GM21447 (cell line): ENCODE measurements around the gene NSUN6.

ENCODE experiments used
- ATAC-seq: cut with Tn5 transposase; IDR thresholded peaks from one replicate; pipeline ENCODE4 v1.9.1; 2021; ENCODE audit not compliant: unreplicated experiment

NSUN6 gene, protein sequence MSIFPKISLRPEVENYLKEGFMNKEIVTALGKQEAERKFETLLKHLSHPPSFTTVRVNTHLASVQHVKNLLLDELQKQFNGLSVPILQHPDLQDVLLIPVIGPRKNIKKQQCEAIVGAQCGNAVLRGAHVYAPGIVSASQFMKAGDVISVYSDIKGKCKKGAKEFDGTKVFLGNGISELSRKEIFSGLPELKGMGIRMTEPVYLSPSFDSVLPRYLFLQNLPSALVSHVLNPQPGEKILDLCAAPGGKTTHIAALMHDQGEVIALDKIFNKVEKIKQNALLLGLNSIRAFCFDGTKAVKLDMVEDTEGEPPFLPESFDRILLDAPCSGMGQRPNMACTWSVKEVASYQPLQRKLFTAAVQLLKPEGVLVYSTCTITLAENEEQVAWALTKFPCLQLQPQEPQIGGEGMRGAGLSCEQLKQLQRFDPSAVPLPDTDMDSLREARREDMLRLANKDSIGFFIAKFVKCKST

DNA sequence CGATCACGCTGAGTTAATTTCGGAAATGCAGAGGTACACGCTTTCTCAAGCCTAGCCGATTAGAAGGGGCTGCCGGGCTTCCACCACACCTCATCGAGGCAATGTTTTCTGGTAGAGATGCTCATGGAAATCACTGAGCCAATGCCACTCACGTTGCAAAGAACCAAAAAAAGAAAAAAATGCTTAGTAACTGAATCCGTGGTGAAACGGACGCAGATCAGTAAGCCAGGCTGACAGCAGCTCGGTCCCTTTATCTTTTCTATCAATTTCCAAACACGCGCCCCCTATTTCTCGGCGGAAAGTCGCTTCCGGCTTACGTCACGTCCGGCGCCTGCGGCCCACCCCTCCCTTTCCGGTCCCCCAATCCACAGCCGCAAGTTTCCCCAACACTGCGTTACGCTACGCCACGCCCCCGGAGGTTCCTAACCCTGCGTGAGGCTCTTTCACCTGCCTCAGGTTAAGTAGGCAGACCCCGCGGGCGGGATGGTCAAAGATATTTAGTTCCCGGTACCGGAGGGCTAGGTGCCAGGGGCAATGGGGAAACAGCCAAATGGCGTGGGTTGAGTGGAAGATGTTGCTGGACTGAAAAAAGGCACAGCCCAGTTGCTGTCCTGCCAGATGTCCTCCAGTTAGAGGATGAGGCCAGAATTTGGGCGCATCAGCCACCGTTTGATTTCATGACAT, at the start of gene NSUN6:
Gene NSUN6, minus strand, starts transcription at position 264 of the 684 bp plus-strand sequence. CDS start 384 bp downstream, outside the sequence.
- peak; percentile 94 for ATAC-seq

DNA sequence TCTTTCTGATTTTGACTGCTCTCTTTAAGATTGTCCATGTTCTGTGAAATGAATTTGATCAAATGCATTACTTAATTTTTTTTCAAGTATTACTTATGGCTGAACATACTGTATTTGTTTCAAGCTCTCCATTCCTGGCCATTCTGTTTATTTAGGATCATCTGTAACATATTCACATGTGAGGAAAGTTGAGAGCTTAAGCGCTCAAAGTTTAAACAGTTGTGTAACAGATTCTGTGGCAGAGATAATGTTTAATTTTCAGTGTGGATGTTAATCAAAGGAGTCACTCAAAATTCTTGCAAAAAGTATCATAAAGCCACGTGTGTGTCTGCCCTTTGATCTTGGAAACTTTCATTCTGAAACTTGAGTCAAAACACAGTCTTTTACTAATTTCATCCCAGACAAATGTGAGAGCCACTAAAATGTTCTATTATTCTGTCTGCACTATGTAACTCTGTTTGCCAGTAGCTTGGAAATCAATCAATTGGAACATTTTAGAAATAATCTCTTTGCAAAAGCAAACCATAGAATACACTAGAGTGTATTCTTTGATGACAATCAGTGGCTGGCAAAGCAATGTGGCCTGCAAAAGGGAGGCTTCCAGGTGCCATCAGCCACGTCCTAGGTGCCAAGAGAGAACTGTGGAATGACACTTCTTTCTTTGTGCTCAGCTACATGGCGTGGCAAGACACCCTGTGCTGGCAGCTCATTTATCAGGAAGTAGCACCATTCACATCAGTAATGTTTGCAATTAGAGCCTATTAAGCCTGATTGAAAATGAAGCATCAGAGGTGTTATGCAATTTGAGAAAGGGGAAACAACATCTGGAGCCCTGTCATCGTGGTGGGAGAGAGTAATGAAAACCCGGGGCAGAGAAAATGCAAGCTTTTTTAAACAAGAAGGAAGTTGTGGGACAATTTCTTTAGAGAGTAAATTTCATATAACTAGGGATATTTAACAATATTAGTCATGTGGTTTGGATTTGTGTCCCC, 48.8 kb upstream of the NSUN6 start:
- ATAC-seq, result no peak

DNA sequence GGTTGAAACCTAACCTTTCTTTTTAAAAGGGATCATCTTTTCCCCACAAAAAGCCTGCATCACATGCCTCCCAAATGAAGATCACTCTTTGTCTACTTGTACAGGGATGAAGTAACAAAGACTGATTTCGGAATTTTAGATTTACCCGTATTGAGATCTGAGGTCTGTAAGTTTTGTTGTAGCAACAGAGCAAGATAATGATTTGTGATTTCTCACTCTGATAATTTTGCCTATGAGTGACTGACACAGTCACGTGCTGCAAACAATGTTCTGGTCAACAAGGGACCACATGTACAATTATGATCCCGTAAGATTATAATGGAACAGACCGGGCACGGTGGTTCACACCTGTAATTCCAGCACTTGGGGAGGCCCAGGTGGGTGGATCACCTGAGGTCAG, 39.2 kb upstream of the NSUN6 start:
- ATAC-seq, result no peak

DNA sequence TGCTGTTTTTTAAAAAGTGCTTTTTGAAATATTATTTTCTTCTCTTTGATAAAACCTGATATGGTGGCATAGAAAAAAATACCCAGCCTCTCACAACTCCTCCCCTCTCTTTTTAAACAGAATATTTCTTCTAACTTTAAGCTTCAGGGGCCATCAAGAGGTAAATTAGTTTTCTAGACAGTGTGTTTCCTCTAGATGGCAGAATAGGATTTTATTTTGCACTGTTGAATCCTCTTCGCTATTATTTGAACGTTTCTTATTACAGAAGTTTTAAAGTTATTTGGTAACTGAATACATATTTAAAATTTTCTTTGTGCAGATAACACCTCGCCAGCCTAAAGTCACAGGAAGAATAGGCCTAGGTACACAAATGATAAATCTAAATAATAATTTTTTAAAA, 38.1 kb upstream of the NSUN6 start:
- ATAC-seq, result no peak

DNA sequence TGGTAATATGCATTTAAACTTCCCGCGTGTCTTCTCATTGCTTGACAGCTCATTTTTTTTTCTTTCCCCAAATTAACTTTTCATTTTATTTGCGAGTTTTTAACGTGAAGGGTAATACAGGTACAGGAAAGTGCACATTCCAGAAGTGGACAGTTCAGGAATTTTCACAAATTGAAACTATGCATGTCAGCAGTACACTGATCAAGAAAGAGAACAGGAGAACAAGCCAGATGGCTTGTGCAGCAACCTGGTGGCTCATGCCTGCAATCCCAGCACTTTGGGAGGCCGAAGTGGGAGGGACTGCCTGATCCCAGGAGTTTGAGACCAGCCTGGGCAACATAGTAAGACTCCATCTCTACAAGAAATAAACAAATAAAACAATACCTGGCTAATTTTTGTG, 36.3 kb upstream of the NSUN6 start:
- ATAC-seq, result no peak

DNA sequence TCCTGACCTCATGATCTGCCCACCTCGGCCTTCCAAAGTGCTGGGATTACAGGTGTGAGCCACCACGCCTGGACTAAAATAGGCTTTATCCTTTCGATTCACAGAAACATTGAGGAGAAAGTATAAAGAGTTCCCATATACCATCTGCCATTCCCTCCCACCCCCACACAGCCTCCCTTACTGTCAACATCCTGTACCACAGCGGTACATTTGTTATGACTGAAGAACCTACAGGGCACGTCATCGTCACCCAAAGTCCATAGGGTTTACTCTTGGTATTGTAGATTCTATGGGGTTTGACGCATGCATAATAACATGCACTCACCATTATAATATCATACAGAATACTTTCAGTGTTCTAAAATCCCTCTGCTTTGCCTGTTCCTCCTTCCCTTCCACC, 35.8 kb upstream of the NSUN6 start:
- no peak for ATAC-seq

DNA sequence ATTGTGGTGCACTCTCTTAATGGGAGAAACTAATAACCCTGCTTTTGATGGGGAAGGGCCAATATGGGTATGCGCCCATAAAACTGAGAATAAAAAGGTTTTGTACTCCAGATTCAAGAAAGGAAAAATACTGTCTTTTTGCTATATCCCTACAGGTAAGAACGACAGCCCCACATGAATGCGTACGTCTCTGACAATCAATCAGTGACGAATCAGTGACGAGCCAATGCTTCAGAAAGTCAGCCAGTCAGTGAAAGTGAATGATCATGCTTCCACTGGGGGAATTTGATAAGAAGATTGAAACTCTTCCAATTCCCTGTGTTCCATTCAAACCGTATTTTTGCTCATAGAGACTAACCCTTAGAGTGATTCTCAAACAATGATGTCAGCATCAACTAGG, 34.2 kb upstream of the NSUN6 start:
- no peak for ATAC-seq

DNA sequence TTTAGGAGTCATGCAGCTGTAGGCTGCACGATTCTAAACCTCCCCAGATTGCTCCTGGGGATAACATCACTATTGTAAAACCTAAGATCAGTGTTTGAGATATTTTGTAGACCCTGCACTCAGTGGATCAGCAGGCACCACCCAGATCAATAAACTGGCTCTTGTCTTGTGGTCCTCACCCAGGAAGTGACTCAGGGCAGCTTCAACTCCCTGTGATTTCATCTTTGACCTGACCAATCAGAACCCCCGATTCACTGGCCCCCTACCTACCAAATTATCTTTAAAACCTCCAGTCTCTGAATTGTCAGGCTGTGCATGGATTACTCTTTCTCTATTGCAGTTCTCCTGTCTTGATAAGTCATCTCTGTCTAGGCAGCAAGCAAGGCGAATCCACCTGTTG, 33.6 kb upstream of the NSUN6 start:
- no peak for ATAC-seq

DNA sequence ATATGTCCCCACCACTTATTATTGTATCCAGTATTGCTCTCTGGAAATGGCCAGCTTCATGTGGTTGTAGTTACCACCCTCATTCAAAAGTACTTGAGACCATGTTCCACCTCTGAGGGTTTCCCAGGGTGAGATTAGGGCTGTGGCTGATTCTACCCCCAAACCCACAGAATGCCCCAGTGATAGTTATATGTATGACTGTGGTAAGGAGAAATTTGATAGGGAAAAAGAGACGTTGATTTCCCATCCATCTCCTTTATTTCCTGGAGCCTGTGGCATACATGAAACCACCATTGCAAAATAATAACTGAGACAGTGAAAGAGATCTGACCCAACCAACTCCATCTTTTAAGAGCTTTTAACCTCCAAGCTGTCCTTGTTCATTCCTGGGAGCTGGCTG, 33.0 kb upstream of the NSUN6 start:
- ATAC-seq, result no peak

DNA sequence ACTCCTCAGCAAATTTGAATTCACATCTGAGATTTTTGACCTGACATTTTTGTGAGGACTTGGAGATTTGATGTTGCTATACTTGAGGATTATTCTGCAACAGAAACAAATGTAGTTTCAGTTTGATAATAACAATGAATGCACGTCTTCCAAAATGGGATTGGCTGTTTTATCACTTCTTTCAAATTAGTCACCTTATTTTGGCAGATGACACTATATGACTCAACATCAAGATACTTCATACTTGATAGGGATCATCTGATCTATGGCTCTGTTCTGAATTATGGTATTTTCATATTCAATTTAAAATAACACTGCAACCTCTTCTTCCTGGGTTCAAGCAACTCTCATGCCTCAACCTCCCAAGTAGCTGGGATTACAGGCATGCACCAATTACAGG, 32.0 kb upstream of the NSUN6 start:
- no peak for ATAC-seq

DNA sequence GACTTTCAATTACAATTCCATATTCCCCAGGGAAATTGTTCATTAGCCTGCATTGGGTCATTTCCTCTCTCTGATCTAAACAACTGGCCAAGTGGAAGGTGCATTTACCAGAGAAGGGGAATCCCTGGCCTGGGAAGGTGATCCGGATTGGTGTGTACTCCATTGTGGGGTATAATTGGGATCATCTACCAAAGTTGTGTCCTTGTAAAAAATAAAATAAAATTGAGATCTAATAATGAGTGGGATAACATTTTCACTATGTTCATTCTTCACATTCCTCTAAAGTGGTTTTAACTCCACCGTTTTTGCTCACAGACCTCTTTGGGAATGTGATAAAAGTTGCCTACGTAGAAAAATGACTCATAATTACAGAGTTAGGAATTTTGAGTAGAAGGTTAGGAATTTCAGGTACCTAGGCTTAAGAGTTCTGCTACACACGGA, 30.6 kb upstream of the NSUN6 start:
- no peak for ATAC-seq

DNA sequence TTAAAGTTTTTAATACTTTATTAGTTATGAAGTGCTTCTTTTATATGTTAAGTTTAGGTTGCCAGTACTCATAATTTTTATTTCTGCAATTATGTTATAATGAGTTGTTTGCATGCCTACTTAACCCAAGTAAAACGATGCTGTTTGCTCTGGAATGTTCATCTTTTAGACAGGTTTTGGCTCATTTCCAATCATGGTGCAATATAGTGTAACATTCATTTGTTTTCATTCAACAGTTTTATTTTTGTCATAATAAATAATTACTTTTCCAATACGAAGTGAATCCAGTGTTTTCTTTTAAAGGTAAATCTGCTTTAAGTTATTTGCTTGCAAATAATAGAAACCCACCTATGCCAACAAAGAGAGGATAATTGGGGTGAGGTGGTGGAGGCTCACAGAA, 30.0 kb upstream of the NSUN6 start:
- ATAC-seq, result no peak

DNA sequence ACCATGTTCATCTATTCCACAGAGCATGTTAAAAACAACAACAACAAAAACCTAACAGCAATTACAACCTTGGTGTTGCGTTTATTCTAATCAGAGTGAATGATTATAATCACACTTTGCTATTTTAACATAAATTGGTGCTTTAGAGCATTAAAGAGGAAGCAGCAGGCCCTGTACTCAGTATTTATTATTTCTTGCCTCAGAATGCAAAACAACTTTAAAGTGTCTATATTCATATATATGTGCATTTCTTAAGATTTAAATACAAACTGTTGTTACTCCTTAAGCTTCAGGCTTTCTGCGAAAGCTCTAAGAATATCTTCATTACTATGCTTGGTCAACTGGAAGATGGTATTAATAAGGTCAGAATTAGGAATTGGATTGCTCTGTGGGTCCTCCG, 29.4 kb upstream of the NSUN6 start:
- no peak for ATAC-seq

DNA sequence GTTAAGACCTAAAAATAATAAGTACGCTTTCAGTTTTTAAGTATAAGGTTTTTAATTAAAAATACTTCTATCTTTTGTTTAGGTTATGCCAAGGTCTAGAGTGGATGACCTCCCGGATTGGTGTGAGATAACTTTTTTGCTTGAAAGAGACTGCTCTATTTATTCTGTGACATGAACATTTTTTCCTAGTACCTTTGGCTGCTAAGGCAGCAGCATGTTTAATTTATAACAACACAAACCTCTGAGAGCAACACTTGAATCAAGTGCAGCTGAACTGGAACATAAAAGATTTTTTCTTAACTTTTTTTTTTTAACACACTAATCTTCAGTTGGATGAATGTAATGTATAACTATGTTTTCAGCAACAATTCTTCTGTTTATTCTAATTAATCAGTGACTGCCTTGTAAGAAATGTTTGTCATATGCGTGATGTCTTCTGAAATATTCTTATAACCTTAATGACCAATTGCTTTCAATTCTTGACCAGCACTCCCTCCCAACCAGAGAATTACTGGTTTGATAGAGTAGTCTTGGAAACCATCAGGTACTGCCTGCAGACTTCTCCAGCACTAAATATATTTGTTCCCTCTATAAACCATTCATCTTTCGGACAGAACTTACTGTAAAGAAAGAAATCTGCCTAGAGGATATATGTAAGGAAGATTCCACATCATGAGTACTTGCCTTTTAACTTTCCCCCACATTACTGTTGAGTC, 23.9 kb upstream of the NSUN6 start:
- ATAC-seq, result no peak

DNA sequence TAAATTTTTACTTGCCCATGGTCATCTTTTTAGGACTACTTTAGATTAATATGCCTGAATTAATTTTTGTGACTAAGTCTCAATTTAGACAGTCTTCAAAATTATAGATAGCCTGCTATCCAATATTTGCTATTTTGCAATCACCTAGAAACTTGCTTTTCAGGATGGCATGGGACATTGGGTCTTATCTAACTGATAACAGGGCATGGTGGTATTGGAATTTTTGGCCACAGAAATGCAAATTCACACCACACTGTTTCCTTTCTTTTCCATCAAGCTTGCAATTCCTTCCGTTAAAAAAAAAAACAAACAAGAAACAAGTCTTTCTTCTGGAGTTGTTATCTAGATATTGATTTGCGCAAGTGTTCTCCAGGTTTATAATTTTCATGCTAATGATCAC, 16.6 kb upstream of the NSUN6 start:
- ATAC-seq, result no peak

DNA sequence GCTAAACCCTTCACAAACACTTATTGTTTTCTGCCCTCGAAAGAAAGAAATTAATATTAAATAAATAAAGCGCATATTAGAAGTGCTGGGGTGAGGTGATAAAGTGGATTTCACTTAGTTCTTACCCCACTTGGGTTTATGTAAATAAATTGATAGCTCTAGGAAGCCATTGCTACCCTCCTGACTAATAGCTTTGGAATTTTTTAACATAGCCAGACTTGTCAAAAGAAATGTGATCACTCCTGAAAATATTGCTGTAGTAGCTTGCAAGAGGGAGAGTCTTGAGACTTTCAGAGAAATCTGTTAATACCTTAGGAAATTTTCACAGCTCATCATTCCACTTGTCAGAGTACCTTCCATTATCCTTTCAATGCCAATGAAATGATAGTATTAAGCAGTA, 15.4 kb upstream of the NSUN6 start:
- ATAC-seq, result no peak

DNA sequence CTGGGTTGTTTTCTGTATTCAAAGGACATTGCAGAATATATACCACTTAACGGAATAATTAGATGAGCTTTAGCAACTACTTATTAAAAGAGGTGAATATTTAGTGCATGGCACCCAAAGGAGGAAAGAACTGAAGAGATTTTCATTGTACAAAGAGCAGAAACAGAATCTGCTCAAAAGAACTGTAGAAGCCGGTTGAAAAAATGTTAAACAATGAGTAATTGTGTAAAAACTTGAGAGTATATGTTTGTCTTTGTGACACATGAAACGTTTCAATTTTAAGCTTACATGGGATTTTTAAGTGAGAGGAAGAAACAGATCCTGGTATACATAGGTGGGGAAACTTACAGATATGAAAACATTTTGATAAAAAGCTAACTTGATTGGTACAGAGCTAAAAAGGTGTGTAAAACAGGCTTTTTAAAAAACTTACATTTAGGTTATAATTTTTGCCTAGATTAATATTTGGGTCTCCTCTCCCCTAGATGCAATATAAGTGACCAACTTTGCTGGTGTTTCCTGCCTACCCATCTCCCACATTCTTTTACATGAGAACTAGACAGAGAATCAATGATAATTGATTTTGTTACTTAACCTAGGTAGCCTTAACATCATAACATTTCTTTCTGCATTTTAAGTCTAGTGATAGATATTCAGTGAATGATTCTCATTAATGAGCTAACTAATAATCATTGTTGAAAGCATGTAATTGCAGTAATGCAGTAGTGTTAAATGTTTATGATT, 14.6 kb upstream of the NSUN6 start:
- no peak for ATAC-seq

DNA sequence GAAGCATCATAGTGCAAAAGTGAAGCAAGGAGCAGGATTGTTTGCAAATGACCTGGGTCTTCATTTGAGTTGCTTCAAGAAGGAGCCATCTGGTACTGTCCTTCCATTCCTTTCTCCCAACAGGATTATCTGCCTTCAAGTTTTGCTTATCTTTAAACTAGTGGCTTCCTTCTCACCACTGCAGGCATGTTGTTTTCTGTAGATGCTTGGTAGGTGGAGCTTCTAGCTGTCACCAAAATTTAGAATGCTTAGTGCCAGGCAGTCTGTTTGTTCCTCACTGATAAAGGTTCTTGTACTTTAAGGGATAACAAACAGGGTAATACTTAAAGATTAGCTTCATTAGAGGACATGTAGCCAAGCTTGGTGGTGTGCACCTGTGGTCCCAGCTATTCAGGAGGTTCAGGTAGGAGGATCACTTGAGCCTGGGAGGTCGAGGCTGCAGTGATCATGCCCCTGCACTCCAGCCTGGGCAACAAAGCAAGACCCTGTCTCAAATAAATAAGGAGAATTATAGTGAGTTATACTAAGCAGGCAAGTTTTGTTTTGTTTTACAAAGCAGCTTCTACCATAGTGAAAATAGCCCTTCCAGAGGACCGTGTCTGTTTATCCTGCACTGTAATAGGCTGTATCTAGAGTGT, 13.6 kb upstream of the NSUN6 start:
- ATAC-seq, result no peak

DNA sequence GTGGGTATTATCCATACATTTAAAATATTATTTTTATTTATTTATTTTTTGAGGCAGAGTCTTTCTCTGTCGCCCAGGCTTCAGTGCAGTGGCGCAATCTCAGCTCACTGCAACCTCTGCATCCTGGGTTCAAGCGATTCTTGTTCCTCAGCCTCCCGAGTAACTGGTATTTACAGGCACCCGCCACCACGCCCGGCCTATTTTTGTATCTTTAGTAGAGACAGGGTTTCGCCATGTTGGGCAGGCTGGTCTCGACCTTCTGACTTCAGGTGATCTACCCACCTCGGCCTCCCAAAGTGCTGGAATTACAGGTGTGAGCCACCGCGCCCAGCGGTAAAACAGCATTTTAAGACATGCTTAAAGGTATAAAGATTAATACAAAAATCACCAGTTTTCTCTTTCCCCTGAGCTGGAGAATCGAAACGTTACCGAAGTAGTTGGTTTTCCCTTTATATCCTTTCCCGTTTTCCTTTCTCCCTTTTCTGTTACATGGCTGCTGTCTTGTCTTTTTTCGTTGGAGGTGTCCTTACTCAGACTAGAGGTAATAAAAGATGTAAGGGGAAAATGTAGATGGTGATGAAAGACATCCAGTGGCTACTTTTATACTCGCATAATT, 9.5 kb upstream of the NSUN6 start:
- ATAC-seq, result no peak
